ENCODE results near the gene C18orf63. TPM values are rescaled to one million over a fixed set of nuclear protein-coding genes. Genes with fewer than 3 reads are reported as not detected.
A peak's percentile ranks its signal among the peaks of the same experiment; 100 is the strongest.

The C18orf63 gene
- total RNA-seq (2022) (not detected in 2 replicates), Bru-seq, nascent RNA (not detected), BruChase-seq, experiment 1, labeled RNA remaining after a 6-hour chase (not detected), BruChase-seq, experiment 2, labeled RNA remaining after a 2-hour chase (percentile 6 among the genes with signal in this experiment)
- long read RNA-seq, result 0 reads

DNA sequence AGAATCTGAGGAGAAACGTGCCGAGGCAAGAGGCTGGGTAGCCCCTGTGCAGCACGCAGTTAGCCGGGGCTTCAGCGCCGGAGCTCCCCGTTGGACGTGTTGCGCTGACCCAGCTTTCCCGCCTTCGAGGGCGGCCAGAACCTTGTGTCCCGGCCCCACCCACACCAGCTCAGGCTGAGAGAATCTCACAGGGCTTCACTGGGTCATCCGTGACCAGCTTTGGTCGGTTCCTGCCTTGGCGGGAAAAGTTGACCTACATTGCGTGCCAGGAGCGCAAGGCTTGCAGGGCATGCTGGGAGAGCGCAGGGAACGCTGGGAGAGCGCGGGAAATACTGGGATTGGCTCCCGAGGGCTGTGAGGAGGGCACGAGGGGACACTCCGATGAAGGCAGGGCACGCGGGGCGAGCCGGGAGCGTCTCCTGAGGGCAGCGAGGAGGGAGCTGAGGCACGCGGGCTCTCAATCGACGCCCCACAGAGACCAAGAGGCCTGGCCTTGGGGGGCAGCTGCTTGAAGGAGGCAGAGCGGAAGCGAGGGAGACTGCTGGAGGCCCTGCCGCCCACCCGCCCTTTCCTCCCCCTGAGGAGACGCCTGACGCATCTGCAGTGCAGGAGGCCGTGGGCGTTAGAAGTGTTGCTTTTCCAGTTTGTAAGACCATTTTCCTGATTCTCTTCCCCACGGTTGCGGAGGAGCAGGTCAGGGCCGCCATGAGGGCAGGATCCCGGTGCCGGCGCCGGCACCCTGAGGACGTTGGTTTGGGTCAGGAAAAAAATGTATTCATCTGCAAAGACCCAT is at the start of gene C18orf63:
TSS of gene C18orf63 (plus strand) at position 376 of the 793 bp plus-strand sequence. CDS start 2,027 bp downstream, outside the sequence.
- no peak within 1 kb of the TSS for H3K4me3 Mint-ChIP-seq (ENCODE audit: low read depth, unreplicated experiment)
- no peak within 1 kb of the TSS for H3K27ac Mint-ChIP-seq (ENCODE audit: unreplicated experiment)
- CTCF ChIA-PET, result no interaction called here
- peaks cover 3% of the 10 kb centered on the region for H3K9me3 Mint-ChIP-seq (ENCODE audit: low read depth, unreplicated experiment)
- H3K36me3 Mint-ChIP-seq (ENCODE audit: insufficient read depth, unreplicated experiment), result peaks cover 4% of the 10 kb centered on the region
- intact Hi-C loops (cut with micrococcal nuclease; ENCODE audit: unreplicated experiment), result no loop called here
- BruUV-seq (replicated peaks), result no TSS peak
- DNase-seq, result no peak
- TF ChIP-seq, protein P1, sequence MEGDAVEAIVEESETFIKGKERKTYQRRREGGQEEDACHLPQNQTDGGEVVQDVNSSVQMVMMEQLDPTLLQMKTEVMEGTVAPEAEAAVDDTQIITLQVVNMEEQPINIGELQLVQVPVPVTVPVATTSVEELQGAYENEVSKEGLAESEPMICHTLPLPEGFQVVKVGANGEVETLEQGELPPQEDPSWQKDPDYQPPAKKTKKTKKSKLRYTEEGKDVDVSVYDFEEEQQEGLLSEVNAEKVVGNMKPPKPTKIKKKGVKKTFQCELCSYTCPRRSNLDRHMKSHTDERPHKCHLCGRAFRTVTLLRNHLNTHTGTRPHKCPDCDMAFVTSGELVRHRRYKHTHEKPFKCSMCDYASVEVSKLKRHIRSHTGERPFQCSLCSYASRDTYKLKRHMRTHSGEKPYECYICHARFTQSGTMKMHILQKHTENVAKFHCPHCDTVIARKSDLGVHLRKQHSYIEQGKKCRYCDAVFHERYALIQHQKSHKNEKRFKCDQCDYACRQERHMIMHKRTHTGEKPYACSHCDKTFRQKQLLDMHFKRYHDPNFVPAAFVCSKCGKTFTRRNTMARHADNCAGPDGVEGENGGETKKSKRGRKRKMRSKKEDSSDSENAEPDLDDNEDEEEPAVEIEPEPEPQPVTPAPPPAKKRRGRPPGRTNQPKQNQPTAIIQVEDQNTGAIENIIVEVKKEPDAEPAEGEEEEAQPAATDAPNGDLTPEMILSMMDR (IDR thresholded peaks at IDR 0.05; ENCODE audit: unreplicated experiment), result no peak
- H3K4me1 Mint-ChIP-seq (ENCODE audit: low read depth, unreplicated experiment), result peaks cover 2% of the 10 kb centered on the region
- no peaks in the 10 kb centered on the region for H3K27me3 Mint-ChIP-seq (ENCODE audit: unreplicated experiment)

DNA sequence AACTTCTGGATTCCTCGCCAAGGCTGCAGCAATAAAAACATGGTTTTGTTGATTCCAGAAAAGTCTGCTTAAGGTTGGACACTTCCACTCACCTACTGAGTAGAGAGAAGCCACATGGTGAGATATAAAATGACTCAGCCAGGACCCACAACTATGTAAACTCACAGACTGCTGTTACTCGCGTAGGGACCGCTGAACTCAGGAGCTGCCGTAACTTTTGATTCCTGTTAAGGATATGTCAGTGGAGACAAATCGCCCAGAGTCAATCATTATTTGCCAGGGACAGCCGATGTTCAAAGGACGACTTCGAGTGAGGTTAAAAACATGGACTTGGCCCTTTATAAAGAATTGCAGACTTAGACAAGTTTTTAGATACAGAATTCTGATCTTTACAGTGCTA is 49.5 kb upstream of the C18orf63 start:
- Mint-ChIP-seq H3K36me3 (ENCODE audit: insufficient read depth, unreplicated experiment) (peaks cover 13% of the 10 kb centered on the region), H3K27me3 (ENCODE audit: unreplicated experiment) (no peaks in the 10 kb centered on the region), H3K27ac (ENCODE audit: unreplicated experiment) (no peak overlapping the region), H3K4me1 (ENCODE audit: low read depth, unreplicated experiment) (peaks cover 19% of the 10 kb centered on the region), H3K4me3 (ENCODE audit: low read depth, unreplicated experiment) (no peak overlapping the region), H3K9me3 (ENCODE audit: low read depth, unreplicated experiment) (no peaks in the 10 kb centered on the region)
- TF ChIP-seq, protein P1 (IDR thresholded peaks at IDR 0.05; ENCODE audit: unreplicated experiment), result no peak
- intact Hi-C loops (cut with micrococcal nuclease; ENCODE audit: unreplicated experiment), result no loop called here
- CTCF ChIA-PET, result no interaction called here
- BruUV-seq (replicated peaks), result no TSS peak
- DNase-seq, result no peak

DNA sequence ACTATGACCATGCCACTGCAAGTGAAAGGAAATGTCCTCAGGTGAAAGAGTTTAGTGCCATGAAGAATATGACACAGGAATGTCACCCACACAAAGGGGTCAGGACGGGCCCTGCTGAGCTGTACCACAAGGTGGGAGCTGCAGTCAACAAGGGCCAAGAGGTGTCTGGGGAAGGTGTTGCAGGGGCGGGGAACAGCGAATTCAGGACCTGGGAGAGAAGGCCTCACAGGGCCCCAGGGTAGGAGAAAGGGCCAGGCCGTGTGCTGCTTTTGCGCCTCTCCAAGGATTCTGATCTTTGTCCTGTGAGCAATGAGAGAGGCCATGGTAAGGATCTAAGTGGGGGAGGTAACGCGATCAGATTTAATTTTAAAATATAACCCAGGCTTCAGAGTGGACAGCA is 47.5 kb upstream of the C18orf63 start:
- CTCF ChIA-PET, result no interaction called here
- Mint-ChIP-seq H3K4me1 (ENCODE audit: low read depth, unreplicated experiment) (peaks cover 19% of the 10 kb centered on the region), H3K9me3 (ENCODE audit: low read depth, unreplicated experiment) (no peaks in the 10 kb centered on the region), H3K27ac (ENCODE audit: unreplicated experiment) (no peak overlapping the region), H3K27me3 (ENCODE audit: unreplicated experiment) (no peaks in the 10 kb centered on the region), H3K4me3 (ENCODE audit: low read depth, unreplicated experiment) (no peak overlapping the region), H3K36me3 (ENCODE audit: insufficient read depth, unreplicated experiment) (peaks cover 4% of the 10 kb centered on the region)
- intact Hi-C loops (cut with micrococcal nuclease; ENCODE audit: unreplicated experiment), result no loop called here
- DNase-seq, result no peak
- TF ChIP-seq, protein P1 (IDR thresholded peaks at IDR 0.05; ENCODE audit: unreplicated experiment), result no peak
- no TSS peak for BruUV-seq (replicated peaks)

DNA sequence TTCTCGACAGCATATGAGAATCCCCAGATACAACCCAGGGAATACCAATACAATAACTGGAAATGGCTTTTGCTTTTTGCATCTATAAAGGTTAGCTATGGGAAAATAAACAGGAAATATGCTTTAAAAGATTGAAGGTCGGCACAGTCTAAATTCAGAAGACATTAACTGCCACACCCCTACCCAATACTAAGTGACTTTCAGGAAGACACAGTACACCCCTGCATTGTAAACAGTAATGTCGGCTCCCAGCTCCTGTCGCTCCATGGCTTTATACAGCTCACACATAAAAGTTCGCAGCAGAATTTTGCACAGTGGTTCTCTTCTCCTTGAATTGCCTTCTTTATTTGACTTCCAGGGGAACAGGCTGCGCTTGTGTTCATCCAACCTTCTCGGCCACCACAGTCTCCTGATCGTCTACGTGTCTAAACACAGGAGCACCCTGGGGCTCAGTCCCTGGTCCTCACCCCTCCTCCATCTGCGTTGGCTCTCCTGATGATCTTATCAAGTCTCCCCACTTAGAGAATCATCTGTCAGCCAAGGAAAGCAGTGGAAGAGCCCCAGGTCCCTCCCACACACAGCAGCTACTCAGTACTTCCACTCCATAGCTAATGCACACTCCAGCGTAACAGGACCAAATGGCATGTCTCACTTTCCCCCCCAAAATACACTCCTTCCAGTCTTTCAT is 46.6 kb upstream of the C18orf63 start:
- no TSS peak for BruUV-seq (replicated peaks)
- TF ChIP-seq, protein P1 (IDR thresholded peaks at IDR 0.05; ENCODE audit: unreplicated experiment), result no peak
- Mint-ChIP-seq H3K27ac (ENCODE audit: unreplicated experiment) (no peak overlapping the region), H3K4me1 (ENCODE audit: low read depth, unreplicated experiment) (peaks cover 19% of the 10 kb centered on the region), H3K27me3 (ENCODE audit: unreplicated experiment) (no peaks in the 10 kb centered on the region), H3K9me3 (ENCODE audit: low read depth, unreplicated experiment) (no peaks in the 10 kb centered on the region), H3K4me3 (ENCODE audit: low read depth, unreplicated experiment) (no peak overlapping the region), H3K36me3 (ENCODE audit: insufficient read depth, unreplicated experiment) (no peaks in the 10 kb centered on the region)
- CTCF ChIA-PET, result no interaction called here
- DNase-seq, result no peak
- intact Hi-C loops (cut with micrococcal nuclease; ENCODE audit: unreplicated experiment), result no loop called here

Measured in Calu3 (cell line).